Adrenal gland (tissue), 5 donors: ENCODE measurements around the gene IL1R2.

Source experiments
- POLR2A ChIP-seq, 2 donors: fragments of 450-650 bp; IDR thresholded peaks; one replicate each; pipeline ENCODE4 v1.6.1; 2017; ENCODE audit warnings: antibody characterized with exemption in 2 of 2, mild to moderate bottlenecking in 2 of 2, moderate library complexity in 1 of 2
- TF ChIP-seq, protein P1 (sequence below), 6 experiments: fragments of 450-650 bp in 4 of 6; fragments of 200-600 bp in 2 of 6; sonication (generic) in 1 of 6; IDR thresholded peaks; 1 replicate in 5 of 6; 2 replicates in 1 of 6; pipeline versions ENCODE4 v1.5.1 to v1.8.0; 2016 to 2021; ENCODE audit warnings: antibody characterized with exemption in 6 of 6, mild to moderate bottlenecking in 2 of 6, moderate library complexity in 1 of 6
- donor health status: DM: no; HTN: no; CAD: no.

DNA sequence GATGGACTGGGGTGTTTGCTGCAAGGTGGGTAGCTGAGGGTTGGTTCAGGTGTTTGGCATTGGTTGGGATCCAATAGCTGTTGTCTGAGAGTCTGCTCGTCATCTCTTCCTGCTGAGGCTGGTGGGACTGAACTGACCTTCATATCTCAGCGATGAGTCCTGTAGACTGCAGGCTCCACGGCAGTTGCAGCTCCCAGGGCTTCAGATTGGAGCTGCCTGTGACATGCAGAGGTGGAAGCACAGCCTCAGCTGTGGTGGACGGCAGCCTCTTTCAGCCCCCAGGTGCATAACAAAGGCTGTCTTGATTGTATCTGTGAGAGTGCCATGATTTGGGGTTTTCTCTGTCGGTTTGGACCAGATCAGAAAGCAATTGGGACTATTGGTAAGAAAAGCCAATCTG lies 3.9 kb upstream of the IL1R2 start:
- TF ChIP-seq, protein P1, sequence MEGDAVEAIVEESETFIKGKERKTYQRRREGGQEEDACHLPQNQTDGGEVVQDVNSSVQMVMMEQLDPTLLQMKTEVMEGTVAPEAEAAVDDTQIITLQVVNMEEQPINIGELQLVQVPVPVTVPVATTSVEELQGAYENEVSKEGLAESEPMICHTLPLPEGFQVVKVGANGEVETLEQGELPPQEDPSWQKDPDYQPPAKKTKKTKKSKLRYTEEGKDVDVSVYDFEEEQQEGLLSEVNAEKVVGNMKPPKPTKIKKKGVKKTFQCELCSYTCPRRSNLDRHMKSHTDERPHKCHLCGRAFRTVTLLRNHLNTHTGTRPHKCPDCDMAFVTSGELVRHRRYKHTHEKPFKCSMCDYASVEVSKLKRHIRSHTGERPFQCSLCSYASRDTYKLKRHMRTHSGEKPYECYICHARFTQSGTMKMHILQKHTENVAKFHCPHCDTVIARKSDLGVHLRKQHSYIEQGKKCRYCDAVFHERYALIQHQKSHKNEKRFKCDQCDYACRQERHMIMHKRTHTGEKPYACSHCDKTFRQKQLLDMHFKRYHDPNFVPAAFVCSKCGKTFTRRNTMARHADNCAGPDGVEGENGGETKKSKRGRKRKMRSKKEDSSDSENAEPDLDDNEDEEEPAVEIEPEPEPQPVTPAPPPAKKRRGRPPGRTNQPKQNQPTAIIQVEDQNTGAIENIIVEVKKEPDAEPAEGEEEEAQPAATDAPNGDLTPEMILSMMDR (IDR thresholded peaks at IDR 0.05), result no peak
- TF ChIP-seq POLR2A (IDR thresholded peaks at IDR 0.05), result no peak
